Upper lobe of left lung (tissue), 4 donors: ENCODE data around the gene TGOLN2.
A peak's percentile ranks its signal among the peaks of the same experiment; 100 is the strongest.

Experiments used
- CTCF ChIP-seq, 6 experiments: fragments of 450-650 bp in 4 of 6; fragments of 200-600 bp in 2 of 6; sonication (generic) in 2 of 6; IDR thresholded peaks; one replicate each; pipeline ENCODE4 v1.5.1; 2016 to 2019; ENCODE audit warnings: antibody characterized with exemption in 6 of 6
- EP300 ChIP-seq, 4 donors: sonication (generic); formaldehyde crosslinking; IDR thresholded peaks; one replicate each; pipeline ENCODE4 v1.5.1; 2017; ENCODE audit warnings: antibody characterized with exemption in 4 of 4, control low read depth in 2 of 4
- POLR2A ChIP-seq, 4 donors: fragments of 450-650 bp; IDR thresholded peaks; one replicate each; pipeline ENCODE4 v1.5.1; 2016 to 2017; ENCODE audit warnings: antibody characterized with exemption in 4 of 4, mild to moderate bottlenecking in 2 of 4

GRCh38 chr2:85354286-85355072 lies 26.7 kb upstream of the TGOLN2 start, which contains the start of the genes ELMOD3 and RETSAT:
- peak in 2 of 6 experiments; percentile 13 to 28 for TF ChIP-seq CTCF (IDR thresholded peaks at IDR 0.05)
- TF ChIP-seq POLR2A (IDR thresholded peaks at IDR 0.05) = peak; percentile 52 to 92 (median 84)
- TF ChIP-seq EP300 (IDR thresholded peaks at IDR 0.05) = peak in 1 of 4 donors; percentile 72
